OCI-LY7 (cell line): ENCODE results near the gene LIPF. TPM values are rescaled to one million over a fixed set of nuclear protein-coding genes. Genes with fewer than 3 reads are reported as not detected.

ENCODE experiments used
- BruUV-seq: library from RNA; stranded (reverse); fragments of 400-500 nt; replicated peaks from 2 replicates; lab custom pipeline; 2021; lab: Mats Ljungman, UMichigan
- CTCF ChIA-PET: fragments of 300-600 bp; sonication (Branson Sonifier 250); formaldehyde crosslinking; loops from one replicate; lab custom pipeline; 2022; ENCODE audit warnings: antibody characterized with exemption; ENCODE audit not compliant: unreplicated experiment; lab: Charles Lee
- POLR2A ChIA-PET: fragments of 300-600 bp; sonication (Branson Sonifier 250); formaldehyde crosslinking; loops from one replicate; lab custom pipeline; 2022; ENCODE audit warnings: antibody characterized with exemption; lab: Charles Lee
- DNase-seq: peaks from one replicate; pipeline ENCODE4 v3.0.0-alpha.2; 2015; ENCODE audit warnings: low spot score
- H2AFZ ChIP-seq: fragments of 200-600 bp; sonication (generic), shearing (Covaris generic); 2 replicates; pipeline ENCODE4 v1.6.1; 2014; ENCODE audit warnings: mild to moderate bottlenecking, antibody characterized with exemption, low read length, moderate library complexity
- H3K27ac ChIP-seq: fragments of 200-600 bp; sonication (generic); 2 replicates; pipeline ENCODE4 v1.5.1; 2014; ENCODE audit warnings: mixed run types, low read depth, mild to moderate bottlenecking, moderate library complexity, low read length, inconsistent platforms; ENCODE audit not compliant: poor library complexity, severe bottlenecking
- H3K36me3 ChIP-seq: fragments of 200-600 bp; sonication (generic); 2 replicates; pipeline ENCODE4 v1.6.1; 2014; ENCODE audit warnings: mild to moderate bottlenecking, antibody characterized with exemption, low read length, moderate library complexity, mixed read lengths; ENCODE audit not compliant: insufficient read depth
- H3K4me1 ChIP-seq: fragments of 200-600 bp; sonication (generic); 2 replicates; pipeline ENCODE4 v1.5.1; 2014; ENCODE audit warnings: mild to moderate bottlenecking, low read length; ENCODE audit not compliant: insufficient read depth, poor library complexity, severe bottlenecking
- H3K4me2 ChIP-seq: fragments of 200-600 bp; sonication (generic); 2 replicates; pipeline ENCODE4 v1.6.1; 2014; ENCODE audit warnings: mild to moderate bottlenecking, low read length
- H3K4me3 ChIP-seq: fragments of 200-600 bp; sonication (generic); 2 replicates; pipeline ENCODE4 v1.5.1; 2014; ENCODE audit warnings: mild to moderate bottlenecking, low read depth, low read length; ENCODE audit not compliant: poor library complexity, severe bottlenecking
- H3K79me2 ChIP-seq: fragments of 200-600 bp; sonication (generic); 2 replicates; pipeline ENCODE4 v1.6.1; 2016; ENCODE audit warnings: low read depth, mild to moderate bottlenecking, low read length, moderate library complexity, mixed read lengths; ENCODE audit not compliant: insufficient read depth
- H3K9me2 ChIP-seq: fragments of 200-600 bp; sonication (generic); 2 replicates; pipeline ENCODE4 v1.6.1; 2016; ENCODE audit warnings: mild to moderate bottlenecking, low read length, mixed read lengths; ENCODE audit not compliant: insufficient read depth
- H3K9me3 ChIP-seq: fragments of 200-600 bp; sonication (generic); 2 replicates; pipeline ENCODE4 v1.6.1; 2014; ENCODE audit warnings: mild to moderate bottlenecking, mixed run types, low read length, mixed read lengths
- H4K20me1 ChIP-seq: fragments of 200-600 bp; sonication (generic); 2 replicates; pipeline ENCODE4 v1.6.1; 2014; ENCODE audit warnings: mild to moderate bottlenecking, antibody characterized with exemption, low read length, moderate library complexity, mixed read lengths; ENCODE audit not compliant: insufficient read depth
- EZH2phosphoT487 ChIP-seq: fragments of 200-600 bp; sonication (generic); IDR thresholded peaks from 2 replicates; pipeline ENCODE4 v1.6.1; 2018; ENCODE audit warnings: low read depth, borderline replicate concordance, mild to moderate bottlenecking, mixed run types, antibody characterized with exemption, low read length, moderate library complexity, mixed read lengths
- intact Hi-C: fragments of 100-400 bp; cut with micrococcal nuclease; formaldehyde crosslinking; loops from one replicate; pipeline ENCODE4 v1.10.0; 2022; ENCODE audit not compliant: unreplicated experiment
- total RNA-seq, 2 experiments: library from RNA; depleted of rRNA in 1 of 2; stranded (reverse); fragments of >200 nt in 1 of 2; shearing (Covaris generic) in 1 of 2; gene quantifications; 2 replicates each; pipeline ENCODE4 v1.2.3, GENCODE V29; 2014 to 2022
- TF ChIP-seq, protein P1 (sequence below): fragments of 200-600 bp; sonication (generic); conservative IDR thresholded peaks from 2 replicates; pipeline ENCODE4 v1.5.1; 2014; ENCODE audit warnings: mild to moderate bottlenecking, antibody characterized with exemption, low read length, moderate library complexity, mixed read lengths

The LIPF gene
- total RNA-seq, 2 experiments from 2014 or later = not detected

DNA sequence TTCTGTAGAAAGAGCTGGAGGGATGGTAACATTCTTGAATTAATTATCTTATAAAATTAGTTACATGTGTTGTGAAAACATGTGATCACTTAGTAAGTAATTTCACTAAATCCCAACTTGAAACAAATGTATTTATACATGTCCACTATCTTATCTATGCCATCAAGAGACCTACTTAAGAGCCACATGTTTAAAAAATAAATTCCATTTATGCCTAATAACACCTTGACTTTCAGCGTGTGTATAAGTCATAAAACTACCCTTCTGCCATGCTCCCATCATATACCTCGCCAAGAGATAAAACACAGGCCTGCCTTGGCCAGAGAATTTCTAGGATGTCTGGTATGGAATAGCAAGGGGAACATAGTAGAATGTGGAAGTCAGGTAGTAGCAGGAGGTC is 40.4 kb upstream of the LIPF start:
- CTCF ChIA-PET = no interaction called here
- intact Hi-C loops = no loop called here
- TF ChIP-seq, protein P1, sequence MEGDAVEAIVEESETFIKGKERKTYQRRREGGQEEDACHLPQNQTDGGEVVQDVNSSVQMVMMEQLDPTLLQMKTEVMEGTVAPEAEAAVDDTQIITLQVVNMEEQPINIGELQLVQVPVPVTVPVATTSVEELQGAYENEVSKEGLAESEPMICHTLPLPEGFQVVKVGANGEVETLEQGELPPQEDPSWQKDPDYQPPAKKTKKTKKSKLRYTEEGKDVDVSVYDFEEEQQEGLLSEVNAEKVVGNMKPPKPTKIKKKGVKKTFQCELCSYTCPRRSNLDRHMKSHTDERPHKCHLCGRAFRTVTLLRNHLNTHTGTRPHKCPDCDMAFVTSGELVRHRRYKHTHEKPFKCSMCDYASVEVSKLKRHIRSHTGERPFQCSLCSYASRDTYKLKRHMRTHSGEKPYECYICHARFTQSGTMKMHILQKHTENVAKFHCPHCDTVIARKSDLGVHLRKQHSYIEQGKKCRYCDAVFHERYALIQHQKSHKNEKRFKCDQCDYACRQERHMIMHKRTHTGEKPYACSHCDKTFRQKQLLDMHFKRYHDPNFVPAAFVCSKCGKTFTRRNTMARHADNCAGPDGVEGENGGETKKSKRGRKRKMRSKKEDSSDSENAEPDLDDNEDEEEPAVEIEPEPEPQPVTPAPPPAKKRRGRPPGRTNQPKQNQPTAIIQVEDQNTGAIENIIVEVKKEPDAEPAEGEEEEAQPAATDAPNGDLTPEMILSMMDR = no peak
- no peak for TF ChIP-seq EZH2phosphoT487

DNA sequence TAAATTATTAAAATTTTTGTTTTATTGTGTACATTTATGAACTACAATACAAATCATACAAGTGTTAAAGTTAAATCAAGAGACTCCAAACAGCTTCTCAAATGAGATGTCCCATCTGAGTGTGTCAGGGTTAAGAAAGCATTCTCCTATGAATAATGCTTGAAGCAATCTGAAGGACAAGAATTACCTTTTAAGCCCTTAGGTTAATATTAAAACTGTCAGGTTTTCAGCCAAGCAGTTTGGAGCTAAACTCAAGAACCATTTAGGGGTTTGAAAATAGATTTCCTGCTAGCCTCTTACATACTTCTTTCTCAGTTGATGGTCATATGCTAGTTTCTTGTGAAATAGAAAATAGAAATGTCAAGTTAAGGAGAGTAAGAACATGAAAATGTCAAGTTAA is 39.4 kb upstream of the LIPF start:
- BruUV-seq = no TSS peak

More for the DNA sequence above, 40.4 kb upstream of the LIPF start:
- no peak for DNase-seq
- Histone ChIP-seq H3K9me3 (no peaks in the 10 kb centered on the region), H3K27ac (no peak overlapping the region), H2AFZ (no peak overlapping the region), H3K79me2 (no peaks in the 10 kb centered on the region), H3K9me2 (no peaks in the 10 kb centered on the region), H3K36me3 (no peaks in the 10 kb centered on the region), H3K4me2 (no peak overlapping the region), H4K20me1 (no peaks in the 10 kb centered on the region), H3K4me3 (no peak overlapping the region), H3K4me1 (no peaks in the 10 kb centered on the region)
- BruUV-seq = no TSS peak
- POLR2A ChIA-PET = no interaction called here

DNA sequence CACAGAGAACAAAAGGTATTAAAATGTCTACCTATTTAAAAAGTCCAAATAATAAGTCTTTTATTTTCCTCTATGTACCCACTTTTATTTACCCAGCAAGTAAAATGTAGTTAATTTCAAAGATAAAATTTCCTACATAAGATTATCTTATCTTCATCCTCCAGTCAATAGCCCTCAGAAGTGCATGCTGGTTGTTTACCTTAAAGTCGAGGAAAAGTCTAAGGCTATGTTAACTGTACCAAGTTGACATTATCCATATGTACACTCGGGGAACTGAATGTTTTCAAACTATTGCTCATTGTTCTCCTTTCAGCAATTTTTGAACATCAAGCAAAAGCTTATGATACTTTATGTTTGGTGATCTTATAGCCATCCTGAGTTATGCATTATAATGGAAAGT is 24.1 kb upstream of the LIPF start:
- H3K9me3 ChIP-seq = no peaks in the 10 kb centered on the region
- no peak overlapping the region for H3K4me3 ChIP-seq
- CTCF ChIA-PET = no interaction called here
- no peaks in the 10 kb centered on the region for H4K20me1 ChIP-seq
- H3K27ac ChIP-seq = no peak overlapping the region
- no TSS peak for BruUV-seq
- H3K4me1 ChIP-seq = no peaks in the 10 kb centered on the region
- H3K36me3 ChIP-seq = no peaks in the 10 kb centered on the region
- H2AFZ ChIP-seq = no peak overlapping the region
- H3K79me2 ChIP-seq = no peaks in the 10 kb centered on the region
- TF ChIP-seq, protein P1 = no peak
- no peak for TF ChIP-seq EZH2phosphoT487
- intact Hi-C loops = no loop called here
- no peaks in the 10 kb centered on the region for H3K9me2 ChIP-seq
- no peak for DNase-seq
- H3K4me2 ChIP-seq = no peak overlapping the region
- POLR2A ChIA-PET = interaction anchor here (0.6 to 1.1 kb wide), 2 partner anchors 43 to 965 kb away, joined by 3 to 4 read pairs; no protein-coding TSS in a partner anchor

More for the DNA sequence above, 39.4 kb upstream of the LIPF start:
- TF ChIP-seq EZH2phosphoT487 = no peak
- no peaks in the 10 kb centered on the region for H3K36me3 ChIP-seq
- no peaks in the 10 kb centered on the region for H4K20me1 ChIP-seq
- H3K9me3 ChIP-seq = no peaks in the 10 kb centered on the region
- no peak overlapping the region for H3K4me3 ChIP-seq
- no peak overlapping the region for H2AFZ ChIP-seq
- ChIA-PET CTCF (no interaction called here), POLR2A (no interaction called here)
- intact Hi-C loops = no loop called here
- no peaks in the 10 kb centered on the region for H3K79me2 ChIP-seq
- H3K4me1 ChIP-seq = no peaks in the 10 kb centered on the region
- H3K9me2 ChIP-seq = no peaks in the 10 kb centered on the region
- no peak for DNase-seq
- H3K27ac ChIP-seq = no peak overlapping the region
- no peak overlapping the region for H3K4me2 ChIP-seq
